Astrocyte (in vitro differentiated cells and primary cell): ENCODE results near the gene KCNMB4. TPM values are rescaled to one million over a fixed set of nuclear protein-coding genes. Genes with fewer than 3 reads are reported as not detected.

Experiments
- DNase-seq: peaks from one replicate; pipeline ENCODE4 v3.0.0-alpha.2; 2010; ENCODE audit warnings: low read depth
- FAIRE-seq: peaks from 2 replicates; lab custom pipeline; 2011; peaks lifted over from hg19 to GRCh38; lab: Jason Lieb, UNC
- H2AFZ ChIP-seq: 2 replicates; pipeline ENCODE4 v1.6.0; 2012; ENCODE audit warnings: low read depth, low read length, inconsistent platforms
- H3K27ac ChIP-seq: 2 replicates; pipeline ENCODE4 v1.5.1; 2011; ENCODE audit warnings: low read depth, low read length, inconsistent platforms
- H3K27me3 ChIP-seq: 2 replicates; pipeline ENCODE4 v1.6.0; 2011; ENCODE audit warnings: low read length, inconsistent platforms; ENCODE audit not compliant: insufficient read depth
- H3K36me3 ChIP-seq: 2 replicates; pipeline ENCODE4 v1.5.1; 2011; ENCODE audit warnings: low read length, inconsistent platforms; ENCODE audit not compliant: insufficient read depth
- H3K4me1 ChIP-seq: 2 replicates; pipeline ENCODE4 v1.5.1; 2011; ENCODE audit warnings: low read length, inconsistent platforms; ENCODE audit not compliant: insufficient read depth
- H3K4me2 ChIP-seq: 2 replicates; pipeline ENCODE4 v1.6.0; 2012; ENCODE audit warnings: low read length, inconsistent platforms
- H3K4me3 ChIP-seq: 2 replicates; pipeline ENCODE4 v1.5.1; 2011; ENCODE audit warnings: low read depth, mild to moderate bottlenecking, low read length, inconsistent platforms; ENCODE audit not compliant: insufficient read depth
- H3K79me2 ChIP-seq: 2 replicates; pipeline ENCODE4 v1.6.0; 2012; ENCODE audit warnings: mild to moderate bottlenecking, low read length, inconsistent platforms; ENCODE audit not compliant: insufficient read depth
- H3K9ac ChIP-seq: 2 replicates; pipeline ENCODE4 v1.6.0; 2012; ENCODE audit warnings: mild to moderate bottlenecking, low read length, inconsistent platforms
- H3K9me3 ChIP-seq: 2 replicates; pipeline ENCODE4 v1.5.1; 2012; ENCODE audit warnings: low read depth, mild to moderate bottlenecking, low read length, inconsistent platforms; ENCODE audit not compliant: insufficient read depth
- H4K20me1 ChIP-seq: 2 replicates; pipeline ENCODE4 v1.6.0; 2012; ENCODE audit warnings: low read length, inconsistent platforms; ENCODE audit not compliant: insufficient read depth
- H3K27ac Mint-ChIP-seq: one replicate; pipeline ENCODE4 v1.8.0; 2021; ENCODE audit warnings: mild to moderate bottlenecking, mixed read lengths; ENCODE audit not compliant: unreplicated experiment
- H3K27me3 Mint-ChIP-seq: one replicate; pipeline ENCODE4 v1.8.0; 2021; ENCODE audit warnings: low read depth, mixed read lengths; ENCODE audit not compliant: unreplicated experiment
- H3K36me3 Mint-ChIP-seq: one replicate; pipeline ENCODE4 v1.8.0; 2021; ENCODE audit warnings: low read depth, mixed read lengths; ENCODE audit not compliant: unreplicated experiment
- H3K4me1 Mint-ChIP-seq: one replicate; pipeline ENCODE4 v1.8.0; 2021; ENCODE audit warnings: low read depth, mixed read lengths; ENCODE audit not compliant: unreplicated experiment
- H3K4me3 Mint-ChIP-seq: one replicate; pipeline ENCODE4 v1.8.0; 2021; ENCODE audit warnings: mild to moderate bottlenecking, moderate library complexity, mixed read lengths; ENCODE audit not compliant: unreplicated experiment
- H3K9me3 Mint-ChIP-seq: one replicate; pipeline ENCODE4 v1.8.0; 2021; ENCODE audit warnings: mild to moderate bottlenecking, mixed read lengths; ENCODE audit not compliant: unreplicated experiment
- CTCF ChIP-seq: IDR thresholded peaks from 2 replicates; pipeline ENCODE4 v1.5.1; 2011; ENCODE audit warnings: low read depth, mild to moderate bottlenecking, inconsistent platforms, low read length, moderate library complexity; ENCODE audit not compliant: insufficient read depth
- EZH2 ChIP-seq: IDR thresholded peaks from 2 replicates; pipeline ENCODE4 v1.6.1; 2012; ENCODE audit warnings: mild to moderate bottlenecking, low read length, inconsistent platforms; ENCODE audit not compliant: insufficient read depth
- total RNA-seq: library from RNA; stranded (reverse); gene quantifications from 2 replicates; pipeline ENCODE4 v1.2.1, GENCODE V29; 2021

KCNMB4 gene
- total RNA-seq, 1 donor from 2014 or later, result 8.3 TPM

- Histone ChIP-seq H3K4me2 (no peak overlapping the region), H3K27me3 (no peaks in the 10 kb centered on the region), H3K36me3 (no peaks in the 10 kb centered on the region), H3K9ac (no peak overlapping the region), H4K20me1 (no peaks in the 10 kb centered on the region), H3K79me2 (no peaks in the 10 kb centered on the region), H3K27ac (no peak overlapping the region), H3K9me3 (no peaks in the 10 kb centered on the region), H2AFZ (no peak overlapping the region), H3K4me3 (no peak overlapping the region), H3K4me1 (no peaks in the 10 kb centered on the region)
- Mint-ChIP-seq H3K9me3 (peaks cover 13% of the 10 kb centered on the region), H3K4me1 (no peaks in the 10 kb centered on the region), H3K27me3 (no peaks in the 10 kb centered on the region), H3K27ac (no peak overlapping the region), H3K36me3 (peaks cover 2% of the 10 kb centered on the region), H3K4me3 (no peak overlapping the region)
- DNase-seq (no peak), FAIRE-seq (no peak)
- no peak for TF ChIP-seq CTCF
- TF ChIP-seq EZH2, result no peak
Observed at GRCh38 chr12:70466753-70467152, 100.7 kb downstream of the KCNMB4 start.

- no peak overlapping the region for H3K4me3 ChIP-seq
- FAIRE-seq (no peak), DNase-seq (no peak)
- H3K4me2 ChIP-seq, result no peak overlapping the region
- no peaks in the 10 kb centered on the region for H3K4me1 ChIP-seq
- peaks cover 13% of the 10 kb centered on the region for H3K9me3 Mint-ChIP-seq
- H4K20me1 ChIP-seq, result no peaks in the 10 kb centered on the region
- peaks cover 2% of the 10 kb centered on the region for H3K27me3 Mint-ChIP-seq
- no peak overlapping the region for H3K9ac ChIP-seq
- no peaks in the 10 kb centered on the region for H3K79me2 ChIP-seq
- H3K4me1 Mint-ChIP-seq, result no peaks in the 10 kb centered on the region
- H3K4me3 Mint-ChIP-seq, result no peak overlapping the region
- no peak overlapping the region for H3K27ac Mint-ChIP-seq
- no peaks in the 10 kb centered on the region for H3K9me3 ChIP-seq
- no peaks in the 10 kb centered on the region for H3K36me3 ChIP-seq
- TF ChIP-seq EZH2 (no peak), CTCF (no peak)
- peaks cover 2% of the 10 kb centered on the region for H3K36me3 Mint-ChIP-seq
- no peak overlapping the region for H2AFZ ChIP-seq
- no peak overlapping the region for H3K27ac ChIP-seq
- no peaks in the 10 kb centered on the region for H3K27me3 ChIP-seq
Observed at GRCh38 chr12:70467476-70467875, 101.4 kb downstream of the KCNMB4 start.

GRCh38 chr12:70467918-70468733 lies 102.0 kb downstream of the KCNMB4 start:
- Histone ChIP-seq H3K4me1 (no peaks in the 10 kb centered on the region), H3K27ac (no peak overlapping the region), H3K4me3 (no peak overlapping the region), H3K9ac (no peak overlapping the region), H3K9me3 (no peaks in the 10 kb centered on the region), H3K4me2 (no peak overlapping the region), H3K27me3 (no peaks in the 10 kb centered on the region), H4K20me1 (no peaks in the 10 kb centered on the region), H3K36me3 (no peaks in the 10 kb centered on the region), H3K79me2 (no peaks in the 10 kb centered on the region), H2AFZ (no peak overlapping the region)
- Mint-ChIP-seq H3K4me3 (no peak overlapping the region), H3K27me3 (peaks cover 2% of the 10 kb centered on the region), H3K4me1 (no peaks in the 10 kb centered on the region), H3K9me3 (peaks cover 13% of the 10 kb centered on the region), H3K36me3 (peaks cover 2% of the 10 kb centered on the region), H3K27ac (no peak overlapping the region)
- DNase-seq, result no peak
- TF ChIP-seq EZH2, result no peak
- TF ChIP-seq CTCF, result no peak
- FAIRE-seq, result no peak
